Measurements from ENCODE around the gene BCL6B. TPM values are rescaled to one million over a fixed set of nuclear protein-coding genes. Genes with fewer than 3 reads are reported as not detected.

BCL6B gene
- 0.33 and 0.44 TPM in 2 replicates for total RNA-seq

GRCh38 chr17:7022781-7023571, at the start of gene BCL6B:
Gene BCL6B (plus strand): TSS chr17:7023050. CDS start chr17:7023672, 622 bp downstream.

GRCh38 chr17:6995500-6996255, 27.2 kb upstream of the BCL6B start, which contains the start of gene ALOX12:
Gene ALOX12 (plus strand): TSS chr17:6996049. CDS start chr17:6996118, 69 bp downstream.

GRCh38 chr17:7035591-7036368, 12.9 kb downstream of the BCL6B start, which contains the start of gene SLC16A13:
Gene SLC16A13 (plus strand): TSS chr17:7036015. CDS start chr17:7036383, 368 bp downstream.

GRCh38 chr17:7043497-7044198, 20.8 kb downstream of the BCL6B start, which contains the start of gene SLC16A11:
Gene SLC16A11 (minus strand): TSS chr17:7044092. CDS start chr17:7043513, 579 bp downstream.

Other genes starting within 250 kb of the BCL6B start
- 0.15 TPM in 1 of 2 replicates, not detected in the other for gene FBXO39, start 246.8 kb upstream of the BCL6B start, total RNA-seq
- gene TEKT1, start 191.3 kb upstream of the BCL6B start, total RNA-seq, result not detected in 2 replicates
- under 0.01 TPM in 1 of 2 replicates, not detected in the other for gene ALOX12, start 27.0 kb upstream of the BCL6B start, total RNA-seq
- gene RNASEK, start 10.4 kb upstream of the BCL6B start, total RNA-seq, result 25.9 and 42.3 TPM in 2 replicates
- 0.44 and 2.0 TPM in 2 replicates for gene SLC16A13, start 13.0 kb downstream of the BCL6B start, total RNA-seq
- 0.66 TPM in 1 of 2 replicates, not detected in the other for gene SLC16A11, start 21.0 kb downstream of the BCL6B start, total RNA-seq
- not detected in 2 replicates for gene CLEC10A, start 57.2 kb downstream of the BCL6B start, total RNA-seq
- not detected in 2 replicates for gene ASGR2, start 91.8 kb downstream of the BCL6B start, total RNA-seq
- 1.2 and 1.3 TPM in 2 replicates for gene ASGR1, start 156.3 kb downstream of the BCL6B start, total RNA-seq
- 17.6 and 27.3 TPM in 2 replicates for gene DLG4, start 196.8 kb downstream of the BCL6B start, total RNA-seq
- gene ACADVL, start 196.9 kb downstream of the BCL6B start, total RNA-seq, result 236 and 357 TPM in 2 replicates
- 84.8 and 108 TPM in 2 replicates for gene DVL2, start 211.5 kb downstream of the BCL6B start, total RNA-seq
- 47.3 and 68.5 TPM in 2 replicates for gene PHF23, start 216.4 kb downstream of the BCL6B start, total RNA-seq
- gene GABARAP, start 219.4 kb downstream of the BCL6B start, total RNA-seq, result 199 and 406 TPM in 2 replicates
- 35.2 and 41.6 TPM in 2 replicates for gene CTDNEP1, start 228.7 kb downstream of the BCL6B start, total RNA-seq
- 24.6 and 25.6 TPM in 2 replicates for gene ELP5, start 229.2 kb downstream of the BCL6B start, total RNA-seq
- 4.1 and 6.5 TPM in 2 replicates for gene CLDN7, start 239.4 kb downstream of the BCL6B start, total RNA-seq